Prostate gland (tissue), 2 donors: ENCODE results near the gene ZCCHC14. TPM values are rescaled to one million over a fixed set of nuclear protein-coding genes. Genes with fewer than 3 reads are reported as not detected.
"Not testable (repeated sequence)": the region's sequence is repeated elsewhere in the genome, so short reads cannot be mapped to it uniquely, and the experiment has no call there.

Source experiments
- DNase-seq: peaks from one replicate; pipeline ENCODE4 v3.0.0-alpha.2; 2019; ENCODE audit warnings: low spot score
- H3K27ac ChIP-seq, 2 donors: fragments of 200-600 bp; sonication (generic); 2 replicates each; pipeline ENCODE4 v1.5.1; 2017 to 2019
- H3K27me3 ChIP-seq: fragments of 200-600 bp; sonication (generic); replicated peaks from 2 replicates; pipeline ENCODE4 v1.5.1; 2019; ENCODE audit not compliant: insufficient read depth
- H3K36me3 ChIP-seq, 2 donors: fragments of 200-600 bp; sonication (generic); 1 replicate in 1 of 2; 2 replicates in 1 of 2; pipeline versions ENCODE4 v1.5.1 to v1.8.1; 2017 to 2019
- H3K4me1 ChIP-seq: fragments of 200-600 bp; sonication (generic); replicated peaks from 2 replicates; pipeline ENCODE4 v1.5.1; 2019
- H3K4me3 ChIP-seq, 2 donors: fragments of 200-600 bp; sonication (generic); 2 replicates each; pipeline ENCODE4 v1.5.1; 2017 to 2019
- H3K9me3 ChIP-seq: fragments of 200-600 bp; sonication (generic); 2 replicates; pipeline ENCODE4 v1.5.1; 2017
- CTCF ChIP-seq, 4 experiments: fragments of 200-600 bp in 2 of 4; fragments of 450-650 bp in 2 of 4; sonication (generic) in 2 of 4; IDR thresholded peaks; 1 replicate in 3 of 4; 2 replicates in 1 of 4; pipeline ENCODE4 v1.5.1; 2016 to 2019; ENCODE audit warnings: antibody characterized with exemption in 4 of 4, mild to moderate bottlenecking in 2 of 4, moderate library complexity in 2 of 4
- POLR2A ChIP-seq: fragments of 450-650 bp; IDR thresholded peaks from one replicate; pipeline ENCODE4 v1.6.1; 2016; ENCODE audit warnings: antibody characterized with exemption, mild to moderate bottlenecking
- POLR2AphosphoS5 ChIP-seq: sonication (generic); formaldehyde crosslinking; IDR thresholded peaks from one replicate; pipeline ENCODE4 v1.6.1; 2017; ENCODE audit warnings: antibody characterized with exemption
- WGBS: methylation state at CpG from one replicate; pipeline ENCODE4 v1.1.5; 2018; 5-methylcytosine and 5-hydroxymethylcytosine counted together
- intact Hi-C: fragments of 100-400 bp; cut with DNase I; formaldehyde crosslinking; loops from one replicate; pipeline ENCODE4 v1.14.2; 2022
- total RNA-seq, 2 donors: library from RNA; depleted of rRNA; stranded (reverse); fragments of >200 nt; gene quantifications; one replicate each; pipeline ENCODE4 v1.1.0, GENCODE V29; 2016

Gene ZCCHC14
- total RNA-seq, 2 donors from 2014 or later: 14.9 to 55.7 TPM

DNA sequence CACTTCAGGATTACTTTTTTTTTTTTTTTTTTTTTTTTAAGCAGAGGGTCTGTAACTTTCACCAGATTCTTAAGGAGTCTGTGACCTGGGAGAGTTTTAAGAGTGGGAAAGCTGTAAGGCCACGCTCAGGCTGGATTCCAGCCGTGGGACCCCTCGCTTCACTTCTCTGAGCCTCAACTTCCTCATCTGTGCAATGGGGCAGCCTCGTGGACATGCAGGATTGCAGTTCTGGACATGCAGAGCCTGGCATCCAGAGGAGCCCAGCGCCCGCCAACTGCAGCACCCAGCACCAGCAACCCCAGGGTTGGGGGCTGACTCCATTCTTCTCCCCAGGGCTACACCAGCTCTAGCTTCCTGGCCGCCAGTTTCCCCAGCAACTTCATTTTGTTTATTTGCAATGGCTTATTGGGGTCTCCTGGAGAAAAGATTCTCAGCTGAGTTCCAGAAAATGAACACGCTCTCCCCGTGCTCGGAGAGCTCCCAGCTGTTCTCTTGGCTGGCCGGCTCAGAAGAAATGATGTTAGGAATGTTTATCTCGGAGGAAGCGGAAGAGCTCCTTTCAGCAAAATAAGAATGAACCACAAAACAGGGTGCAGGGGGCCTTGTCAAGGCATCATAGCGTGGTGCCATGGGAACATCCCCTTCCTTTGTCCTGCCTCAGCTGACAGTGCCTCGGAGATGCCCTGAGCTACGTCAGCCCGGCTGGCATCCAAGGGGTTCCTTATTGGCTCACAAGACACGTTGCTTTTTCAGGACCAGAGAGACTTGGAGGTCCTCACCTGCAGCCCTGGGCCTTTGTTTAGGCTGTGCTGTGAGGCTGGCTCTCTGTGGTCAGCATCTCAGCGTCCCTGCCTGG is 22.9 kb upstream of the ZCCHC14 start:
- intact Hi-C loops: no loop called here
- WGBS: 69% methylated on average over 19 of the region's 19 CpGs
- no peaks in the 10 kb centered on the region for H3K27me3 ChIP-seq

DNA sequence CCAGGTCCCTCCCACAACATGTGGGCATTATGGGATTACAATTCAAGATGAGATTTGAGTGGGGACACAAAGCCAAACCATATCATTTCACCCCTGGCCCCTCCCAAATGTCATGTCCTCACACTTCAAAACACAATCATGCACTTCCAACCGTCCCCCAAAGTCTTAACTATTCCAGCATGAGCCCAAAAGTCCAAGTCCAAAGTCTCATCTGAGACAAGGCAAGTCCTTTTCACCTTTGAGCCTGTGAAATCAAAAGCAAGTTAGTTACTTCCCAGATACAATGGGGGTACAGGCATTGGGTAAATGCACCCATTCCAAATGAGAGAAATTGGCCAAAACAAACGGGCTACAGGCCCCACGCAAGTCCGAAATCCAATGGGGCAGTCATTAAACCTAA is 17.0 kb upstream of the ZCCHC14 start:
- 90% methylated on average over 4 of the region's 4 CpGs for WGBS

More for the DNA sequence above, 22.9 kb upstream of the ZCCHC14 start:
- H3K4me1 ChIP-seq: no peaks in the 10 kb centered on the region
- no peak overlapping the region for H3K4me3 ChIP-seq
- no peaks in the 10 kb centered on the region for H3K9me3 ChIP-seq
- no peak overlapping the region for H3K27ac ChIP-seq
- TF ChIP-seq POLR2AphosphoS5 (no peak), CTCF (IDR thresholded peaks at IDR 0.05) (no peak), POLR2A (no peak)
- H3K36me3 ChIP-seq: no peaks in the 10 kb centered on the region
- no peak for DNase-seq

DNA sequence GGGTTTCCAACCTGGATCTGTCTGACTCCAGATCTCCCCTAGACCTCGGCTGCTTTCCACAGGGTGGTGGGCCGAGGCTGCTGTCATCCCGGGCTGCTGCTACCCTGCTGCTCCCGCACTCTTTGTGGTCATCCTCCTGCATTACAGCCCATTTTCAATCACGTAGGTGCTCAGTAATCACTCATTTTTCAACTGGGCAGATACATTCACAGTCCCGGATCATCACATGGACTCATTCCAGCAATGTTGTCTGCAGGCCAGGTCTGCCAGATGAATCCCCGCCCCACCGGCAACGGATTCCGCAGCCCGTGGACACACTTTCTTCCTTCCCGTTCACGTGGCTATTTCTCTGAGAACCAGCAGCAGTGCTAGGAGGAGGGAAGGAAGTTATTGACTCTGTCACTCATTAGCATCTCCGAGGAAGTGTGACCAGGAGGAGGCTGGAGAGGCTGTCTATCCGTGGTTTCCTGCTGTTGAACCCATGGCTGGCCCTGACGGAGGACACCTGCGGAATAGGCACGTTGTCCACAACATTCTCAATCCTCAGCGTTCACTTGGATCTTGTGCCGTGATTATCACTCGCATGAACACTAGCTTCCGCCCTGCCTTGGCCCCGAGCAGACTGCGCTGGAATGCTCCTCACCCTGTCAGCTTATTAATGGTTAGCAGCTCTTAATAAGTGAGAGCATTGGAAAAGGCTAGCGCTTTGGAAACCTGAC is 14.7 kb upstream of the ZCCHC14 start:
- no peaks in the 10 kb centered on the region for H3K4me1 ChIP-seq
- intact Hi-C loops: no loop called here
- TF ChIP-seq POLR2A (no peak), POLR2AphosphoS5 (no peak), CTCF (IDR thresholded peaks at IDR 0.05) (no peak)
- H3K27ac ChIP-seq: no peak overlapping the region
- no peaks in the 10 kb centered on the region for H3K36me3 ChIP-seq
- no peaks in the 10 kb centered on the region for H3K27me3 ChIP-seq
- 48% methylated on average over 25 of the region's 25 CpGs for WGBS
- no peak for DNase-seq
- H3K9me3 ChIP-seq: no peaks in the 10 kb centered on the region
- no peak overlapping the region for H3K4me3 ChIP-seq

More for the DNA sequence above, 17.0 kb upstream of the ZCCHC14 start:
- H3K4me1 ChIP-seq, H3K27me3 ChIP-seq, H3K36me3 ChIP-seq, H3K4me3 ChIP-seq, H3K9me3 ChIP-seq, H3K27ac ChIP-seq, intact Hi-C loops, DNase-seq: not testable (repeated sequence)

GRCh38 chr16:87506423-87507350 is 13.9 kb upstream of the ZCCHC14 start:
- Histone ChIP-seq H3K27ac (no peak overlapping the region), H3K36me3 (no peaks in the 10 kb centered on the region), H3K4me3 (no peak overlapping the region), H3K9me3 (no peaks in the 10 kb centered on the region), H3K27me3 (no peaks in the 10 kb centered on the region), H3K4me1 (no peaks in the 10 kb centered on the region)
- 74% methylated on average over 13 of the region's 13 CpGs for WGBS
- intact Hi-C loops: no loop called here
- no peak for DNase-seq
- TF ChIP-seq POLR2AphosphoS5: no peak
- no peak for TF ChIP-seq CTCF (IDR thresholded peaks at IDR 0.05)
- no peak for TF ChIP-seq POLR2A

DNA sequence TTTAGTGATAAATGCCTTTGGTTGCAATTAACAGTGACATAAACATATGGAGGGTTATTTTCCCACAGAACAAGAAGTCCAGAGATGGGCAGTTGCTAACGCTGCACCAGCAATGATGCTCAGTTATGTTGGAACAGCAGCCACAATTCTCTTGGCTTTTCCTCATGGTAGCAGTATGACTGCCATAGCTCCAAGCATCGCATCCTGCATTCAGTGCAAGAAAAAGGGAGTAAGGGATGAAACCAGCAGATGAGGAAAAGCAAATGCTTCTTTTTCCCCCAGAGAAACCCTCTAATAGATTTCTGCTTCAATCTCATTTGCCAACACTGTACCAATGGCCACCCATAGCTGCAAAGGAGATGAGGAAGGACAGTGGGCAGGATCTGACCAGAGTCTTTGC is 13.0 kb upstream of the ZCCHC14 start:
- H3K4me3 ChIP-seq: no peak overlapping the region
- intact Hi-C loops: no loop called here
- no peak overlapping the region for H3K27ac ChIP-seq
- H3K27me3 ChIP-seq: no peaks in the 10 kb centered on the region
- WGBS: 91% methylated on average over 2 of the region's 2 CpGs
- H3K4me1 ChIP-seq: no peaks in the 10 kb centered on the region
- no peaks in the 10 kb centered on the region for H3K9me3 ChIP-seq
- H3K36me3 ChIP-seq: no peaks in the 10 kb centered on the region
- no peak for DNase-seq
- TF ChIP-seq POLR2A (no peak), POLR2AphosphoS5 (no peak), CTCF (IDR thresholded peaks at IDR 0.05) (no peak)

GRCh38 chr16:87503232-87503937 is 10.6 kb upstream of the ZCCHC14 start:
- DNase-seq, H3K36me3 ChIP-seq, H3K4me3 ChIP-seq, H3K4me1 ChIP-seq, H3K27ac ChIP-seq, H3K9me3 ChIP-seq, intact Hi-C loops, H3K27me3 ChIP-seq: not testable (repeated sequence)
- 74% methylated on average over 17 of the region's 18 CpGs for WGBS
